ENCODE data around the gene FSTL5. TPM values are rescaled to one million over a fixed set of nuclear protein-coding genes. Genes with fewer than 3 reads are reported as not detected.

The FSTL5 gene
- total RNA-seq, 1 donor from 2014 or later = 0.18 TPM

- DNase-seq (ENCODE audit: extremely low read depth, low read depth, low spot score) = no peak
Measured at GRCh38 chr4:161728929-161729328, 434.9 kb downstream of the FSTL5 start.

DNA sequence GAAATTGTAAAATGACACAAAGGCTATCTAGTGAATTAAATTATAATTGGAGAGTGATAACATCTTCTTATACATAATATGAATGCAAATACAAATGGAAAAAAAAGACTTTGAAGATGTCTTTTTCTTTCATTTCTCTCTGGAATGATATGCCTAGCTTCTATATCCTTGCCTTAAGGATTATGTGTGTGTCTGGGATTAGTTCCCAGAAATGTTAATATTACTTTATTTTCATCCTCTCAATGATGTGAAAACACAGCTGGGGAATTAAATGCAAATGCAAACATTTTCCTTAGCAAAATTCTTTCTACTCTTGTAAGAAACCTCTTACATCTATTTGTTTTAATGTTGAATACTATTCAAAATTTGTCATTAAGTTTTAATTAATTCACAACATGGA is 441.9 kb downstream of the FSTL5 start:
- no peak for DNase-seq (ENCODE audit: extremely low read depth, low read depth, low spot score)

DNA sequence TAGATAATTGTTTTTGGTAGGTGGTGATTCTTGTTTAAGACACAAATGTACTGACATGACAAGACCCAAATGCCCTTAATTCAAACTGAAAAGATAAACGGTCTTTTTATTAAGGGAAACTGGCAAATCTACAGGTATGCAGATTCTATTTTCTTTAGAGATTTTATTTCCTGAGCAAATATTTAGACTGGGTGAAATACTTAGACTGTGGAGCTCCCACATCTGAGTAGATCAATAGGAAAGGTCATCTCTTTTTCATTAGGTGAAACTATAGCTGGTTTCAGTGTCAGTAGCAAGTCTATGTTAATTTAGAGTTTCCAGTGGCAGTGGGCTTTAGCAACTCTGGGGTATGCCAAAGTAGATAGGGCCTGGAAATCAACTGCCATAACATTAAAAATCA is 446.7 kb downstream of the FSTL5 start:
- DNase-seq (ENCODE audit: extremely low read depth, low read depth, low spot score) = no peak

DNA sequence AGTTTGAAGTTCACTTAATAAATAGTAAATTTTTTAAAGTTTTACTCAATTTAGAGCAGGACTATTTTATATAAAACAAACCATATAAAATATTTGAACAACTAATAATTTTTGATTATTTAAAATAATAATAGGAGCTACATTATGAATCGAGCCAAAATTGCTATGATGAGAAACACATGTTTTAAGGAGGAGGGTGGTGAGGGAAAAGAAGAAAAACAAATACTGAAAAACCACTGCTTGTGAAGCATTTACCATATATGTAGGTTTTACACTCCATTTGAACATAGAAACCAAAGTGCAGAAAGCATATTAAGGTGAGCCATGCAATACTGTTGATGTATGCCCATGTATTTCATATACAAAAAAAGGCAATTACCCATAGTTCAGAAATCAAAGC is 448.9 kb downstream of the FSTL5 start:
- DNase-seq (ENCODE audit: extremely low read depth, low read depth, low spot score) = no peak

GRCh38 chr4:161714022-161714751 is 449.6 kb downstream of the FSTL5 start:
- DNase-seq (ENCODE audit: extremely low read depth, low read depth, low spot score) = peak; percentile 56

GRCh38 chr4:161704653-161705052 is 459.1 kb downstream of the FSTL5 start:
- no peak for DNase-seq (ENCODE audit: extremely low read depth, low read depth, low spot score)

GRCh38 chr4:161704040-161704439 is 459.8 kb downstream of the FSTL5 start:
- no peak for DNase-seq (ENCODE audit: extremely low read depth, low read depth, low spot score)

DNA sequence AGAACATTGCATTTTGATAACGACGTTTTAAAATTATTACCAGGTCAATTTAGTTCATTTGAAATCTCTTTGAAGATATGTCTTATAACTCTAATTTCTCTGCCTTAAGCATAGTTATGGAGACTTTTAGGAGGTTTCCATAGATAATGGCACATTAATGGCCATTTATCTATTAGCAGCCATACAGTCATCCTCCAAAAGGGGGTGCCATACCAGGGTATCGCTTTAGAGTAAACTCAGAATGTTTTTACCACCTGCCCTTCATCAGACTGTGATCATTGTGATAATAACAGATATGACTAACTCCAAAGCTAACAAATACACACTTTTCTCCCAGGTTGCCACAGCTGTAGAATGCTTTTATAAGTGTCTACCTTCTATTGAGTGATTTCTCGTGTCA is 461.5 kb downstream of the FSTL5 start:
- DNase-seq (ENCODE audit: extremely low read depth, low read depth, low spot score) = no peak

DNA sequence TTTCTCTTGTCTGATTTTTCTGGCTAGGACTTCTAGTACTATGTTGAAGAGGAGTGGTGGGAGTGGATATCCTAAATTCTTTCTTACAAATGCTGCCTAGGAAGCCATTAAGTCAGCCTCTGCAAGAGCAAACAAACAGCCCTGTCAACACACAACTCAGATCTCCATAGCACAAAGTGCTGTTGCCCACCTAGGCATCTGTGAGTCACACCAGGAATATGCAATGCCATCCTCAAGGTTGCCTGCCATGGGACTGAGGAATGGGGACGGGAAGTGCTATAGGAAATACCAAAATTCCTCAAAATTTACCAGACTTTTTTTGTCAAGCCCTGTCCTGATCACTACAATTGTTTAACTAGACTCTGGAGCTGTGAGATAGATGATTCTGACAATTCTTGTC is 466.9 kb downstream of the FSTL5 start:
- peak; percentile 83 for DNase-seq (ENCODE audit: extremely low read depth, low read depth, low spot score)

DNA sequence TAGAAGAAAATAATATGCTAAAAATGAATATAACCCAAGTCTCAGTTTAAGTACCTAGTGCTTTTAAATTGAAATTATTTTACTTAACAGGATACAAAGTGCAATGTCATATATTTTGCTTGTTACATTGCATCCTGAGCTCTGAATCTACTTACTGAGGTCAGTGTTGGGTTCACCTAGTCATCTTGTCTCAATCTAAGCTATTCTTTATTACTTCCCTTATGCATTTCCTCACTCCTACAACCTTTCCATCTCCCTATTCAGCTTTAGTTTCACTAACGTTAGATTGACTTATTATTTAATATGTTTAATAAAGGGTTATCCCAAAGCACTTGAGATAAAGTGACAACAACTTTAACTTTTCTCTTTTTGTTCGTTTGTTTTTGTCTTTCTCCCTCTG is 483.7 kb downstream of the FSTL5 start:
- no peak for DNase-seq (ENCODE audit: extremely low read depth, low read depth, low spot score)

DNA sequence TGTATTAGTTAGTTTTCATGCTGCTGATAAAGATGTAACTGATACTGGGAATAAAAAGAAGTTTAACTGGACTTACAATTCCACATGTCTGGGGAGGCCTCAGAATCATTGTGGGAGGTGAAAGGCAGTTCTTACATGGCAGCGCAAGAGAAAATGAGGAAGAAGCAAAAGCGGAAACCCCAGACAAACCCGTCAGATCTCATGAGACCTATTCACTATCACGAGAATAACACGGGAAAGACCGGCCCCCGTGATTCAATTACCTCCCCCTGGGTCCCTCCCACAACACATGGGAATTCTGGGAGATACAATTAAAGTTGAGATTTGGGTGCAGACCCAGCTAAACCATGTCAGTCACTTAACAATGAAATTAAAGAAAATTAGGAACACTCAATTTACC is 499.1 kb downstream of the FSTL5 start:
- DNase-seq (ENCODE audit: extremely low read depth, low read depth, low spot score) = no peak

GRCh38 chr4:161663844-161664243 is 500.0 kb downstream of the FSTL5 start:
- no peak for DNase-seq (ENCODE audit: extremely low read depth, low read depth, low spot score)

DNA sequence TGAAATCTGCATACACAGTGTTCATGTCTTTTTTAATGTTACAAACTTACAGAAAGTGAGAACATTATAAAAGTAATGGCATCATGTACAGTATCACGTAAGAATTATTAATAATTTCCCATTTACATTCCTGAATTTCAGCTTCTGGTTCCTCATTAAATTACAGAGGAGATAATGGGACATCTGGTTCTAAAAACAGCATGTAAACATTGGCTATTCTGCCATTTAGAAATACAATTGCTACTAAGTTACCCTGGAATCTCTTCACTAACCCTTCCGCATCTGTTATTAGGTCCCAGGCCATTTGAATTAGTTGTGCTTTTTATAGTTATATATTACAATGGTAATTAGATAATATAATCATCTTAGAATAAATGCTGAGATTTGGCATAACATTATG is 505.1 kb downstream of the FSTL5 start:
- no peak for DNase-seq (ENCODE audit: extremely low read depth, low read depth, low spot score)

DNA sequence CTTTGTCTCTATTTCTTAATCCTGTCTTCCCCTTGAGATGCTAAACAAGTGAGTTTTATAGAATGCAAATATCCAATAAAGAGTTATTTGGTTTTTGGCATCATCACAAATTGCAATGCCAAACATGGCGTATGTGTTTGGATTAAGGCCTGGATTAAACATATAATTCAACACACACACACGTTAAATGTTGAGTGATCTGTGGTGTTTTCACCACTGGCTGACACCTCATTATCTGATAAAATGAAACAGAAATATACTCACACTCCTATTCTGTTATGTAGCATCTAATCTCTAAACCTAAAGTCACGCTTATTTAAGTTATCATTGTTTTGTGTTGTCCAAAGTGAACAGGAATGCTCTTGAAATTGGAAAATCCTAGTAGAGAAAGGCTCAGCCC is 506.2 kb downstream of the FSTL5 start:
- no peak for DNase-seq (ENCODE audit: extremely low read depth, low read depth, low spot score)

DNA sequence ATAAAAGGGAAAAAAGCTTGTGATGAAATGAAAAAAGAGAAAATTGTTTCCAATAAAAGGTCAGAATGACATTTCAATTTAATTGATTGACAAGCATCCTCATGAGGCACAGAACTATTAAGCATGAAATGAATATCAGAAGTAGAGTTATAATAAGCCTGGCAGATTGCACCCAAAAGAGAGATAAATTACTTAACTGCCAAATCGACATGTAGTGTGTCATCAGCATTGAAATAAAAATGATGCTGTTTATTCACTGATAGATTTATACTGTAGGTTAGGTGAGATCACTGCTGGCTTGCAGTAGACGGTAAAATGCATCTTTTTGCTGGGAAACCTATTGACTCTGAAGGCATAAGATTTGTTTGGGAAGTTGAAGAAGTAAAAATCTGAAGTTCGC is 507.2 kb downstream of the FSTL5 start:
- no peak for DNase-seq (ENCODE audit: extremely low read depth, low read depth, low spot score)

- no peak for DNase-seq (ENCODE audit: extremely low read depth, low read depth, low spot score)
Measured at GRCh38 chr4:161655148-161655547, 508.7 kb downstream of the FSTL5 start.

- DNase-seq (ENCODE audit: extremely low read depth, low read depth, low spot score) = no peak
Measured at GRCh38 chr4:161653697-161654096, 510.1 kb downstream of the FSTL5 start.

DNA sequence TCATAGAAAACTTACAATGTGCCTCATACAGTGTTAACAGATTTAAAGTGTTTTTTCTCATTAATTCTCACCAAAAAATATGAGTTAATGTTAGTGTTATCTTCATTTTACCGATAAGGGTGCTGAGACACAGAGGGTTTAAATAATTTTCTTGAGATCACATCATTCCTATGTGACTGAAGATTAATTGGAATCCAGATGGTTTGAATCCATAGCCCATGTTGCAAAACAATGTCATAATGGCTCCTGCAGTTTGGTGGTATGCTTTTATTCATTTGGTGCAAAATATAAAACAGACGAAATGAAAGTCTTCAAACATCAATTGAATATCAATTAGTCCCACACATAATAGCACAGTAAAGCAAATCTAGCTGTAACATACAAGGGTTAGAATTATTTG is 512.2 kb downstream of the FSTL5 start:
- DNase-seq (ENCODE audit: extremely low read depth, low read depth, low spot score) = no peak

DNA sequence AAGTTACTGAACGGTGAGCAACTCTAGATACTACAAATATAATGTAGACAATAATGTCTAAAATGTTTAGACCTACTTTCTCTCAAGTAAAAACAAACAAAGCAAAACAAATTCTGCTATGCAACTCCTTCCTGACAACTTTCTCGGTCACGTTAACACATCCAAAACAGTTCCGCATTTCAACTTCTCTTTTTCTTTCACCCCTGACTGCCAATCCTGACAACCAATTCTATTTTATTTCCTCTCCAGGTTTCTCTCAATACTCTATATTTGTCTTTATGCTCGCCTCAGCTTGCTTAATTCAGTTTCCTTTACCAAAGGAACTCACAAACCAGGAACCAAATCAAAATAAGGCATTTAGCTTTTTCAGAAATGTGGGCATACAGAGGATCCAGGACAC is 513.0 kb downstream of the FSTL5 start:
- no peak for DNase-seq (ENCODE audit: extremely low read depth, low read depth, low spot score)

GRCh38 chr4:161647757-161648156 is 516.0 kb downstream of the FSTL5 start:
- DNase-seq (ENCODE audit: extremely low read depth, low read depth, low spot score) = no peak

DNA sequence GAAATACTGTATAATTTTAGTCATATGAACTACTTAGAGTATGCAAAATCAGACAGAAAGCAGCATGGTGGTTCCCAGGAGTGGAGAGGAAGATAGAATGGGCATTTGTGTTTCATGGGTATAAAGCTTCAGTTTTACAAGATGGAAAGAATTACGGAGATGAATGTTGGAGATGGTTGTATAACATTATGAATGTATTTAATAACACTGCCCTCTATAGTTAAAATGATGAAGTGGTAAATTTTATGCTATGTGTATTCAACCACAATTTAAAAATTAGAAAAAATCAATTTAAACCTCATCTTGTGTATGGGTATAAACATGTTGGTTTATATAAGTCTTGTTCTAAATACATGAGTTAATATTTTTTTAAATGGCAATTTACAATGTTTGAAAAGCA is 521.1 kb downstream of the FSTL5 start:
- DNase-seq (ENCODE audit: extremely low read depth, low read depth, low spot score) = no peak

GRCh38 chr4:161629694-161630441 is 533.9 kb downstream of the FSTL5 start:
- DNase-seq (ENCODE audit: extremely low read depth, low read depth, low spot score) = no peak

Measured in glomerular endothelial cell (primary cell).